GM11168 (cell line): Measurements from ENCODE around the gene FAM110D.

ENCODE experiments used
- in situ Hi-C: fragments of 300-500 bp; cut with MboI; formaldehyde crosslinking; loops from one replicate; pipeline ENCODE4 v1.12.0; 2022; ENCODE audit warnings: low sequenced_read_pairs; ENCODE audit not compliant: unreplicated experiment

The FAM110D gene

DNA sequence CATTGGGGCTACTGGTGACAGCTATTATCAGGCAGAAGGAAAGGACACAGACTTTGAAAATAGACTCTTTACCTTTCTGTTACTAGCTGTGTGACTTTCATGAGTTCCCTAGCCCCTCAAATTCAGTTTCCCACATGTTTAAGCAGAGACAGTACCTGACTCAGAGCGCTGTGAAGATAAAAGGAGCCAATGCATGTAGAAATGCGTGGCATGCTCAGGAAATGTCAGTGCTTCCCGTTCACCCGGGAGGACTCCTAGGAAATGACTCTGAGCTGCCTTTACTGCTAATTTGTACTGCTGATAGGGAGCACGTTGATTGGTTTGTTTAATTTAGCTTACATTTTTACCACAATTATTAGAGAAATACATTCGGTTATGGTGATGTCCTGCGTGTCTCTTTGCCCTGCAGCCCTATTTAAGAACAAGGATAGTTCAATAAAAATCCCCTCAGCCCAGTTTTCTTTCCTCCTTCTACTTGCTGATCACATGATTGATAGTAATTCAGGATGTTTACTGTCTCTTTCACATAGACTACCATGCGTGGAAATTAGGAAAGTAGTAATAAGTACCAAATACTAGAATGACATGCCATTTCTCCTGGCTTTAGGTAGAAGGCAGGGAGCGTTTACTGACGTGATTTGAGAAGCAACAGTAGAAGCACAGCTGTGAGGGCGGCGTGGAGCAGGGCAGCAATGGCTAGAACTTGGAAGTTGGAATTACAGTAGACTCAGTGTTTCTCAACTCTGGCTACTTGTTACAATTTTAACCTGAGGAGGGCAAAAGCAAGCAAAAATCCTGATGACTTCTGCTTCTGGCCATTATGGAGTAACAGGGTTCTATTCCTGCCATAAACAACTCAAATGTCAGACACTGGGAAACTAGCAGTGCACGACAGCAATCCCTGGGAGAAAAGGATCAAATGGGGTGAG, 31.4 kb upstream of the FAM110D start:
- in situ Hi-C loops = no loop called here

DNA sequence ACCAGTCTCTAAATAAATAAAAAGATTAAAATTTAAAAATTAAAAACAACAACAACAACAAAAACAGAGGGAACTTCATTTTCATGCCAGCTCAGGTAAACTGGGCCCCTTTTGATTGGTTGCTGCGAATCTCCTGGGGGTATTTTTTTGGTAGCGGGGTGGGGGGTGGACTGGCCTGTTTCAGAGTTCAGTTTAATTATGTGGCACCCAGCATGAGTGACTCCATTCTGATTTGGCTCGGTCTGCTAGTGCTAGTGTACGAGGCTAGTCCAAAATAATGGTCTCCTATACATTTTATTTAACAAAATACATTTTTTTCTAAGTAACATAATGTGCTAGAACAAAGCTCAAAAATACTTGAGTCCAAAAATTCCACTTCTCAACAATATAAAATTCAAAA, 29.1 kb upstream of the FAM110D start:
- in situ Hi-C loops = no loop called here

DNA sequence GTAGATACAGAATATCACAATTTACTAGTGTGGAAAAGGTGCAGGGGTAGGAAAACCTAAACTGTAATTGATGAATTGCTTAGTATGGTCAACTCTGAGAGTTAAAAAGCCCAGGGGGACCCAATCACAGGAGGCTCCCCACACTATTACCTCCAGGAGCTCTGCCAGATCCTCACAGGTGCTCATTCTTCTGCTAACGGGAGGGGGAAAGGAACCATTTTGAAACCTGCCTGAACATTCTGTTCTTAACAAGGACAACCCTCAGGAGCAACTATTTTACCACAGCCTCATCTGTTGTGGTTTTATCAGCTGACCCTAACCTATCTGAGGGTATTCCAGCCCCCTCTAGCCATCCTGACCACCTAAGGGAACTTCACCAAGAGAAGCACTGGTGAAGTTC, 28.2 kb upstream of the FAM110D start:
- in situ Hi-C loops = no loop called here

DNA sequence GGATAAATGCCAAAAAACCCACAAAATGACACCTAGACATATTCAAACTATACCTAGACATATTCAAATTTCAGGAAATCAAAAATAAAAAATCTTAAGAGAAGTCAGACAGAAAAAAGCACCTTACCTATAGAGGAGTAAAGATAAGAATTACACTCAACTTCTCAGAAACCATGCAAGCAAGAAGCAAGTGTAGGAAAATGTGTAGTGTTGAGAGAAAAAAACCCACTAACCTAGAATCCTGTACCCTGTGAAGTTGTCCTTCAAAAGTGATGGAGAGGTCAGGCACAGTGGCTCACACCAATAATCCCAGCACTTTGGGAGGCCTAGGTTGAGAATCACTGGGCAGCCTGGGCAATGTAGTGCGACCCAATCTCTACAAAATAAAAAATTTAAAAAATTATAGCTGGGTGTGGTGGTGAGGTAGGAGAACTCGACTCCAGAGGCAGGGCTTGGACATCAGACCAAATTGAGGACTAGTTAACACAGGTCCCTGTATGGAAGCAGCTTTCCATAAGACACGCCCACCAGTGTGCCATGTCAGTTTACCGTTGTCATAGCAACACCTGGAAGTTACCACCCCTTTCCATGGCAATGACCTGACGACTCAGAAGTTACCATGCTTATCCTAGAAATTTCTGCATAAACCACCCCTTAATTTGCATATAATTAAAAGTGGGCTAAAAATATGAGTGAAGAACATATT, 26.6 kb upstream of the FAM110D start:
- in situ Hi-C loops = no loop called here

DNA sequence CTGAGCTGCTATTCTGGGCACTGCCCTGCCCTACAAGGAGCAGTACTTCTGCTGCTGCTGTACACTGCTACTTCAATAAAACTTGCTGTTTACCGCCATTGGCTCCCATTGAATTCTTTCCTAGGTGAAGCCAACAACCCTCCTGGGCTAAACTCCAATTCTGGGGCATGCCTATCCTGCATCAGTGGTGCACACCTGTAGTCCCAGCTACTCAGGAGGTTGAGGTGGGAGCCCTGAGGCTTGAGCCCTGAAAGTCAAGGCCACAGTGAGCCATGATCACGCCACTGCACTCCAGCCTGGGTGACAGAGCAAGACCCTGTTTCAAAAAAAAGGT, 26.1 kb upstream of the FAM110D start:
- in situ Hi-C loops = no loop called here

DNA sequence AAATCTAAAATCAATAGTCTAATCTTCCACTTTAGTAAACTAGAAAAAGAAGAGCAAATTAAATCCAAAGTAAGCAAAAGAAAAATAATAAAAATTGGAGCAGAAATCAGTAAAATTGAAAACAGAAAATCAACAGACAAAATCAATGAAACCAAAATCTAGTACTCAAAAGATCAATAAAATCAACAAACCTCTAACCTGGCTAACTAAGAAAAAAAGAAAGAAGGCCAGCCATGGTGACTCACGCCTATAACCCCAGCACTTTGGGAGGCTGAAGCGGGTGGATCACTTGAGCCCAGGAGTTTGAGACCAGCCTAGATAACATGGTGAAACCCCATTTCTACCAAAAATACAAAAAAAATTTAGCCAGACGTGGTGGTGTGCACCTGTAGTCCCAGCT, 24.4 kb upstream of the FAM110D start:
- in situ Hi-C loops = no loop called here

DNA sequence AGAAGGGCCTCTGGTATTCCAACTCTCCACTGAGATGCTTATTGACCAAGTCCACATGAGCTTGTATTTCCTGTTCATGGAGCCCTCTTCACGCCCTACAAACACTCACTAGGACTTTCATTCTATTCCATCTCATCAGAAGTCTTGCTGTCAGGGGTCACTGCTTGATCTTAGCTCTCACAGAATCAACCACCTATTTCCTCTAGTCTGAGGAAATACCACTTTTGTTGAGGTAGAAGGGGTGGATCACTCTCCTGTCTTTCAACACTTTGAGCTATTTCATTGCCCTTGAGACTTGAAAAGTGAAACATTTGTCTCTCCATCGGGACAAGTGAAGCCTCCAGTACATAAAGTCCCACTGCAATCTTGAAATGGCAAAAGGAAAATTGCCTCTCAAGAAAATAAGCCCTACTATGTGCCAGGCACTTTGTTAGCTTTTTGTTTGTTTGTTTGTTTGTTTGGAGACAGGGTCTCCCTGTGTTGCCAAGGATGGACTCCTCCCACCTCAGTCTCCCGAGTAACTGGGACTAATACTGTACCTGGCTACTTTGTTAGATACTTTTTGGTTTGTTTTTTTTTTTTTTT, 19.8 kb upstream of the FAM110D start:
- in situ Hi-C loops = no loop called here

DNA sequence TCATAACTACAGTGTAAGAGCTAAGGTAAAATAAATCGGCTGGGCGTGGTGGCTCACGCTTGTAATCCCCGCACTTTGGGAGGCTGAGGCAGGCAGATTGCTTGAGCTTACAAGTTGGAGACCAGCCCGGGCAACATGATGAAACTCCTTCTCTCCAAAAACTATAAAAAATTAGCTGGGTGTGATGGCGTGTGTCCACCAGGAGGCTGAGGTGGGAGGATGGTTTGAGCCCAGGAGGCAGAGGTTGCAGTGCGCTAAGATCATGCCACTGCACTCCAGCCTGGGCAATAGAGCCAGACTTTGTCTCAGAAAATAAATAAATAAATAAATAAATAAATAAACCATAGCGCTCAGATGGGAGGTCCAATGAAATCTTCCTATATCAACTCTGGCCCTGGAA, 16.7 kb upstream of the FAM110D start:
- in situ Hi-C loops = no loop called here

DNA sequence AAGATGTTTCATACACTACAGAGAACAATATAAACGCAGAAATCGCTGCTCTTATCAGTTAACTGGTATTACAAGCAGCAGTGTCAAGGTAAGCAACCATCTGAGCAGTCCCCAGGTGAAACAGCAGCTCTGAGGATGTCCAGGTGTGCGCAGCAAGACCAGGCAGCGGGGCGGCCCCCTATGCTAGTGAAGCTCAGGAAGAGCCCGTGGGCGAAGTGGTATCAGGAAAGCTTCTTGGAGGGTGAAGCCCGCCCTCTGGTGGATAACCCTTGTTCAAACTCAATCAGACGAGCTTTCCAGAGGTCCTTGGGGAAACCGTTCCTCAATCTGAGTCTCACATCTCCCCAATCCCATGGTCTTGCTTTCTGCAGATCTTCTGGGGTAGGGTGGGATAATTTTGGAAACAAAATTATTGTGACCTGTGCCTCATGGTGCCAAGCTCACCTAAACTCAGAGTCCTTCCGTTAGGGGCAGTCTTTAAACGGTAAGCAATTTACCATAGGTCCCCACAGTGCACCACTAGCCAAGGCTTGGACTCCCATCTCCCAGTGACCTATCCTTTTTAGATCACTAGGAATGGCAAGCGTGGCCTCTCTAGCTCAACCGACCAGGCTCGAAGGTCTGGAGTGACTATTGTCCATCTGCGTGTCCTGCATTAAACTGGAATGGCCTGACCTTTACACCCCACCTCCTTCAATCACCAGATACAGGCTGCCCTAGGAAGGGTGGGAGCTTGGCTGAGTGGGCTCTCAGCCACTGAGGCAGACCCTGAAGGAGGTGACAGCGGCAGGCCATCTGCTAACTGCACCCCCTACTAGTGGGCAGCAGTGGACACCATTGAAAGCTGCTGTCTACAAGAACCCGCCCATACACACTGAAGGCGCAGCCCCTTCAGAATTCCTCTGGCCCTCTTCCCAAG, 13.6 kb upstream of the FAM110D start:
- in situ Hi-C loops = loop anchor here (5.0 kb wide), 1 partner anchor 38 kb away; no protein-coding TSS in a partner anchor

DNA sequence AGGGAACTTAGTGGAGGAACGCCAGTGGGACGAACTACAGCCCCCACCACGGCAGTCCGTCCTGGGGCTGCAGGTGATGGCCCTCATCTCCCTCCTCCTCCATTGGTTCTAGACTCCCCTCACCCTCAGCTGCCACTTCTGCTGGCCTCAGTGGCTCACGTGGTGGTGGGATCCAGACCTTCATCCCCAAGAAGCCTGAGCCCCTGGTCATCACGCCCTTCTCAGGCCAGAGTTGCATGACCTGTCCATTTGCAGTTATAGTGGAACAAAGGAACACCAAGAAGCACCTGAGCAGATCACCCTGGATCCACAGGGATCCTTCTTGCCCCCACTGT, 13.0 kb upstream of the FAM110D start:
- in situ Hi-C loops = loop anchor here (5.0 kb wide), 1 partner anchor 39 kb away; no protein-coding TSS in a partner anchor

DNA sequence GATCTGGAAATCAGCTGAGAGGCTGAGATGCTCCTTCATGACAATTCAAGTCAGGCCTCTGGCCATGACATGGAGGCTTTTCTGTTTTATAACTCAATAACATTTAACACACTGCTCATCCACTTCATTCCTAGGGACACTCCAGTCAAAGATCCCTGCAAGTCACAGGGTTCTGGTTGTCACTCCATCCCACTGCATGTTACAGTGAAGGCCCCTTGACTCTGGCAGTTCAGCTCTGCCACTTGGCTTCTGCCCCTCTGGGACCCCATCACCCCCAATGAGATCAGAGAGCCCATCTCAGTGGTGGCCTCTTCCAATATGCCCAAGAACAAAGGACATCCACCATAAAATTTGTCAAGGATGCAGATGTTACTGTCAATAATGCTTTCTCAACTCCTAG, 10.0 kb upstream of the FAM110D start:
- in situ Hi-C loops = loop anchor here (5.0 kb wide), 1 partner anchor 42 kb away; no protein-coding TSS in a partner anchor

DNA sequence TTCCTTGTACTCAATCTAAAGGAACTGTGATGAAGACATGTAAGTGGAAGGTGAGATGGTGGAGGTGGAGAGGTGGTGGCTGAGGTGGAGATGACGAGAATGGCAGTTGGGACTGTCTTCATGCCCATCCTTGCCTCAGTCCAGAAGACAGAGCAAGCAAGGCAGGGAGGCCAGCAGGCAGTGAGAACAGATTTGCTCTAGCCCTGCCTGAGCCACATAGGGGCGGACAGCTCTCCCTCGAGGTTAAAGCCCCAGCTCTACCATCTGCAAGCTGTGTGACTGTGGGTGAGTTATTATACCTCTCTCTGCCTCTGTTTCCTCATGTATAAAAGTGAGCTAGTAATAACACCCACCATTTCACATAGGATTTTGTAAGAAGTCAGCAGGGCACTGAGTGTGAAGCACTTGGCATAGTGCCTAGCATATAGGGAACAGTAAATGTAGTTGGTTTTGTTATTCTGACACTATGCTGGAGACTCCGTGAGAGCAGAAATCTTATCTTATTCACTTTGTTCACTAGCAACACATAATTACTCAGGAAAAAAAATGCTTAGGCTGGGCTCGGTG, 4.8 kb upstream of the FAM110D start:
- in situ Hi-C loops = no loop called here

DNA sequence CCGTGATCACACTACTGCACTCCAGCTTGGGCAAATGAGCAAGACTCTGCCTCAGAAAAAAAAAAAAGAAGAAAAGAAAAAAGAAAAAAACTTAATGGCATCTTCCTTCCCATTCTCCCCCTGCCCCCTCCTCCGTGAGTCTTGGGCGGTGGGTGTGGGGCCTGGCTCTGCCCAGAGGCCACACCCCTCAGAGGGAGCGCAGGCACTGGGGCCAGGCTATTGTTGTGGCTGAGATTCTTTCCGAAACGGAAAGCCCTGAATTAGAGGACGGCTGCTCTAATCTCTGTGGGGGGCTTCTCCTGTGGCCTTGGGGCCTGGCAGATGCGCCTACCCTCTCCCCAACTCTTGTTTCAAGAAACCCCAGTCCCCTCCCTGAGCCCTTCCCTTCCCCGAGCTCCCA, 4.1 kb upstream of the FAM110D start:
- in situ Hi-C loops = no loop called here

DNA sequence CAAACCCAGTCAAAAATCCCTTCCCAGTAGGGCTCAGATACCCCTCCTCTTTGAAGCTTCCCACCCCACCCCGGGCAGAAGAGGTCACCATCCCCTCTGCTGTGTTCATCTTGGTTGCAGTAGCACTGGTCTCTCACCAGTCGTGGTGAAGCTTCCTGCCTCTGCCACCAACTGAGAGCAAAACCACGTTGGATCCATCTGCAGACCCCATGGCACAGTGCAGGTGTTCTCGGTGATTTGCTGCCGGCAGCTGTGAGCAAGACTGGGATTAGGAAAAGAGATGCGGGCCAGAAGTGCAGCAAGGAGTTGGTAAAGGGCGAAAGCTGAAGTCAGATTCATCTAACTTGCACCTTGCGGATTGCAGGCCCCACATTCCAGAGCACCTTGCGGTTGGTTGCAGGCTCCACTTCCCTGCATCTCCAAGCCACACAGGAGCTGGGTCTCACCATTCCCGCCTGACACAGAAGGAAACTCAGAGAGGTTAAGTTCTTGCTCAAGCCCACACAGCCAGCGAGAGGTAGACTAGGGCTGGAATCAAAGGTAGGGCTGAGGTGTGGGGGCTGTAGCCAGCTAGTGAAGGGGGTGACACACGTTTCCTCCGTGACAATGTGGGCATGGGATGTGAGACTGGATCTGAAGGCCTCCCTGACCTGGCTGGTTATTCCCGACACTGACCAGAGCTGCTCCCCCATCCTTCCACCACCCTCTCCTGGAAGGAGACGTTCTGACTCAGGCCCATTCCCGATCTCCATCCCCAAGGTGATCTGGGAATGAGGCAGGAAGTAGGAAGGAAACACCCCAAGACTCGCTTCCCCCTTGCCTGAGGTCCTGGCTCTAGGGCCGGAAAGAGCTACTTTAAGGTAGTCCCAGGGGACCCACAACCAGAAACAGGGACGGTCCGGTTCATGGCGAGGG, 3.3 kb upstream of the FAM110D start:
- in situ Hi-C loops = no loop called here

DNA sequence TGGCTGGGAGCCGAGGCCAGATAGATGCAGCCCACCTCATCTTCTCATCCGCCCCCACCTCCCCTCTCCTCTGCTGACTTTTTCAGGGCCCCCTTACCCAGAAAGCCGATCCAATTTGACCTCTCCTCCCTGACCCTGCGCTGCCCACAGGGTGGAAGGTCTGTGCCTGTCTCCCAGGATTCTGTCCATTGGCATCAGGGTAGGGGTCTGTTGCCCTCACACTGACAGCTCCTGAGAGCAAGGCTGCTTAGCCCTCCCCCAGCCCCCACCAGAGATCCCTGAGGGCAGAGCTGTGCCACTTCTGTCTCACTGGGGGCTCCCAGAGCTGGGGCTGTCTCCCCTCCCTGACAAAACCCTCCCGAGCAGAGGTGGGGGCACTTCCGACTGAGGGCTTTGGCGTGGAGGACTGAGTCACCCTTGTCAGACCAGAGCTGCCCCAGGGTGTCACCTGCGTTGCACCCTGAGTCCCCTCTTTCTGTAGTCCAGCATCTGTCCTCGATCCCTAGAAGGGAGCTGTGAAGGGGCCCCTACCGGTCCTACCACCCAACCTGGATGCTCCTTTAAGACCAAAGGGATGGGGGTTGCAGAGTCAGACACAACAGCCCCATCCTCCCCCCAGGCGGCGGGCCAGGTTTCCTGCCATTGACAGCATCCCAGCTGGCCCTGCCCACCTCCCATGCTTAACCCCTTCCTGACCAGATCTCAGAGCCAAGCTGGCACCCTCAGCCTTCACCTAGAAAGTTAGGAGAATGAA, 2.4 kb upstream of the FAM110D start:
- in situ Hi-C loops = no loop called here

DNA sequence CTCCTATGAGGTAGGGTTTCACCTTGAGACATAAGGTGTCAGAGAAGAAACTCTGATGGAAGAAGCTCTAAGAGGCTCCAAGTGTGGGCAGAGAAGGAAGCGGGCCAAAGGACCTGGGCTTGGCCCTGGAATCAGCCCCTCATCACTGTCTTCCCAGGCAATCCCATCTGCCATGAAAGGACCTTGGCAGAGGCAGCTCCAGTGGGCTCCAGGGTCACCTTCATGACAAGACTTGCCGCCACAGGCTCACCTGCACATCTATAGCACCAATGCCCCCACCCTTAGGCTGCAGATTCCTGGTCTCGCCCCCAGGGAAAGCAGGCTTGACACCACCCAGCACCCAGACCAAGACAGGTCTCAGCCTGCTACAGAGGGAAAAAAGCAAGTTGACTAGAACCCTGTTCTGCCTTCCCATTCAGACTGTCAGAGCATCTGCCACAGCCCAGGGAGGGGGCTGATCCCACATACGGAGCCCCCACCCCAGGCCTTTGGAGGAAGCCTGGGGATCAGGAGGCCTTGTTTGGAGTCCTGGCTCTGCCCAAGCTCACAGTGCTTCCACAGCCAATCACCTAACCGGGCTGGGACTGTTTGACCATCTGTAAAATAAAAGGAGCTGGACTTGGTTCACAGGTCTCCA, 490 bp upstream of the FAM110D start:
- in situ Hi-C loops = no loop called here

DNA sequence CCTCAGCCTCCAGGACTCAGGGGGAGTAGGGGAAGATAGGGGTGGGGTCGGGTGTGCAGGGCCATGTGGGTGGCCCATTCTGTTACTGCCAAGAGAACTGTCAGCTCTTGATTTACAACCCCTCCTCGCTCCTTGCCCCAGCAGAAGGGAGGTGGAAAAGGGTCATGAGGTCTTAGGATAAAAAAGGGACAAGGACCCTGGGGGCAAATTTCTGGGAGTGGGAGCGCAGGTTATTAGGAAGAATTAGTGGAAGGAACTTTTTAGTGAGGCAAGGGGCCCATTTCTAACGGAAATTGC, 812 bp downstream of the FAM110D start:
- in situ Hi-C loops = no loop called here
